Neural crest cell (in vitro differentiated cells): ENCODE results near the gene GCH1. TPM values are rescaled to one million over a fixed set of nuclear protein-coding genes. Genes with fewer than 3 reads are reported as not detected.
A peak's percentile ranks its signal among the peaks of the same experiment; 100 is the strongest.

ENCODE experiments used
- DNase-seq: peaks from one replicate; pipeline ENCODE4 v3.0.0; 2021; ENCODE audit warnings: low read depth, mixed read lengths, low spot score
- H3K27ac Mint-ChIP-seq: one replicate; pipeline ENCODE4 v1.8.0; 2021; ENCODE audit warnings: mild to moderate bottlenecking, mixed read lengths; ENCODE audit not compliant: unreplicated experiment
- H3K27me3 Mint-ChIP-seq: 2 replicates; pipeline ENCODE4 v1.8.0; 2021; ENCODE audit warnings: low read depth, mild to moderate bottlenecking, mixed read lengths
- H3K36me3 Mint-ChIP-seq: 2 replicates; pipeline ENCODE4 v1.8.0; 2021; ENCODE audit warnings: low read depth, mild to moderate bottlenecking, mixed read lengths
- H3K4me1 Mint-ChIP-seq: 2 replicates; pipeline ENCODE4 v1.8.0; 2021; ENCODE audit warnings: mixed read lengths
- H3K4me3 Mint-ChIP-seq: one replicate; pipeline ENCODE4 v1.8.0; 2021; ENCODE audit warnings: mild to moderate bottlenecking, mixed read lengths
- H3K9me3 Mint-ChIP-seq: 2 replicates; pipeline ENCODE4 v1.8.0; 2021; ENCODE audit warnings: mixed read lengths
- total RNA-seq: library from RNA; stranded (reverse); gene quantifications from 2 replicates; pipeline ENCODE4 v1.2.1, GENCODE V29; 2021
- TF ChIP-seq, protein P1 (sequence below): fragments of 200-600 bp; sonication (generic); conservative IDR thresholded peaks from 2 replicates; pipeline ENCODE4 v1.5.0; 2021; ENCODE audit warnings: antibody characterized with exemption, mild to moderate bottlenecking

GCH1 gene
- total RNA-seq, 1 donor from 2014 or later: 4.3 TPM

DNA sequence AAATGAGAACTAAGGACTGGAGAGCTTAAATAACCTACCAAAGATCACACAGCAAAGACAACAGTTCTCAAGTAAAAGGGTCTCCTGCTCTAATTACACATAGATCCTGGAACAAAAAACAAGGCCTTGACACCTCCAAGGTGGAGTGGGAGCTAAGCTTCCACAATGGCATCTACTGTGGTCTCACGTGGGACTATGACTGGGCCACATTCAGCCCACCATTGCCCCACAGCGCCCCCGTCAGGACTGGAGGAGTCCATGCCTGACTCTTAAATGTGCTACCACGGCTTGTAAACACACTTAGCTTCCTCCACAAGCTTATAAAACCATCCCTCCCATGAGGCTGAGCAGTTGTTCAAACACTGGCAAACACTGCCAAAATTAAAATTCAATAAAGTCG, 88.5 kb downstream of the GCH1 start:
- no peak overlapping the region for H3K27ac Mint-ChIP-seq
- TF ChIP-seq, protein P1, sequence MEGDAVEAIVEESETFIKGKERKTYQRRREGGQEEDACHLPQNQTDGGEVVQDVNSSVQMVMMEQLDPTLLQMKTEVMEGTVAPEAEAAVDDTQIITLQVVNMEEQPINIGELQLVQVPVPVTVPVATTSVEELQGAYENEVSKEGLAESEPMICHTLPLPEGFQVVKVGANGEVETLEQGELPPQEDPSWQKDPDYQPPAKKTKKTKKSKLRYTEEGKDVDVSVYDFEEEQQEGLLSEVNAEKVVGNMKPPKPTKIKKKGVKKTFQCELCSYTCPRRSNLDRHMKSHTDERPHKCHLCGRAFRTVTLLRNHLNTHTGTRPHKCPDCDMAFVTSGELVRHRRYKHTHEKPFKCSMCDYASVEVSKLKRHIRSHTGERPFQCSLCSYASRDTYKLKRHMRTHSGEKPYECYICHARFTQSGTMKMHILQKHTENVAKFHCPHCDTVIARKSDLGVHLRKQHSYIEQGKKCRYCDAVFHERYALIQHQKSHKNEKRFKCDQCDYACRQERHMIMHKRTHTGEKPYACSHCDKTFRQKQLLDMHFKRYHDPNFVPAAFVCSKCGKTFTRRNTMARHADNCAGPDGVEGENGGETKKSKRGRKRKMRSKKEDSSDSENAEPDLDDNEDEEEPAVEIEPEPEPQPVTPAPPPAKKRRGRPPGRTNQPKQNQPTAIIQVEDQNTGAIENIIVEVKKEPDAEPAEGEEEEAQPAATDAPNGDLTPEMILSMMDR: peak; percentile 20
- DNase-seq: no peak
- peaks cover 4% of the 10 kb centered on the region for H3K4me1 Mint-ChIP-seq
- H3K9me3 Mint-ChIP-seq: no peaks in the 10 kb centered on the region
- H3K27me3 Mint-ChIP-seq: peaks cover 12% of the 10 kb centered on the region
- H3K4me3 Mint-ChIP-seq: no peak overlapping the region
- H3K36me3 Mint-ChIP-seq: no peaks in the 10 kb centered on the region

DNA sequence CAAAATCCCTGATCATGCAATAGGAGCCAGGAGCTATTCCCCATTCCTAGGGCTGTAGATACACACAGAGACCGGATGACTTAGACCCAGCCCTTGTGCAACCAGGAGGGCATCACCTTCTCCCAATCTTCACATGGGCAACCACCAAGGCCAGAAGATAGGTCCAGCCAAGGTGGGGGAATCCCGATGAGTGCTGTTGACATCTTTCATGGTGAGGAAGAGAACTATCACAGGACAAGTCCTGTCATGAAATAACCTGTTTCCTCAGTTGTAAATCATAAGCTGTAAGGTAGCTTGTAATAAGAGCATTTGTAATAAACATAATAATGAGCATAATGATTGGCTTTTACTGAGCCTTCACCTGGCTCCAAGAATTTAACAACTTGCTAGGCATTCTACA, 89.5 kb downstream of the GCH1 start:
- TF ChIP-seq, protein P1: no peak
- H3K27me3 Mint-ChIP-seq: peaks cover 12% of the 10 kb centered on the region
- no peaks in the 10 kb centered on the region for H3K9me3 Mint-ChIP-seq
- H3K4me3 Mint-ChIP-seq: no peak overlapping the region
- H3K27ac Mint-ChIP-seq: no peak overlapping the region
- DNase-seq: no peak
- no peaks in the 10 kb centered on the region for H3K4me1 Mint-ChIP-seq
- no peaks in the 10 kb centered on the region for H3K36me3 Mint-ChIP-seq

DNA sequence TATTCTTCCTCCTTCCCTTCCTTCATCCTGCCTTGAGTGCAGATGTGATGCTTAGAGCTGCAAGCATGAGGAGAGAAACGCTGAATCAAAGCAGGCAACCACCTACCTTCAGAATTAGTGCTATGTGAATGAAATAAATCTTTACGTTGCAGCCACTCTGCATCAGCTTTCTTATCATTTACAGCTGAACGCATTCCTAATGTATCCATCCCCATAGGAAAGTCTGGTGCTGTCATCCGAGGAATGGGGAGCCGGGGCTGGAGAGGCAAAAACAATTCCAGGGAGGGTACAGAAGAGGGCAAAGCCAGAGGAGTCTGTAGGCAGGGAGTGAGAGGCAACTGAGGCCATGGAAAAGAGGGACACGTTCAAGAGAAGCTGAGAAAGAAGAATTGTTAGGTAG, 90.0 kb downstream of the GCH1 start:
- Mint-ChIP-seq H3K27me3 (peaks cover 12% of the 10 kb centered on the region), H3K4me1 (no peaks in the 10 kb centered on the region), H3K27ac (no peak overlapping the region), H3K9me3 (no peaks in the 10 kb centered on the region), H3K36me3 (no peaks in the 10 kb centered on the region), H3K4me3 (no peak overlapping the region)
- DNase-seq: no peak
- TF ChIP-seq, protein P1: no peak

DNA sequence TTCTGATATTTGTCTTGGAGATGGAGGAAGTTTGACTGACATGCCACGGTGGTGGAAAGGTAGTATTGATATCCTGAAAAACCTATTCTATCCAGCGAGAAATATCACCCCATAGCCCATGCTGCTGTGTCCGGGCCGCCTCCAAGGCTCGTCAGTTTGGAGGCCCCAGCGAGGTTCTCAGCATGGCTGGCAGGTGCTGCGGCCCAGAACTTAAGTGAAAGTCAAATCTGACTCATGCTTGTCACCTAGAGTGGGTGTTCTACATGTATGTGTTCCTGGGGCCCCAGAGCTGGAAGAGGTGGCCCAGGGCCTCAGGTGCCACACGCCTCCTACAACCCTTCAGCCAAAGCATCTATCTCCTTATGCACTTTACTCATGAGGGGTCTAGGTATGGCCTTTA, 92.9 kb downstream of the GCH1 start:
- TF ChIP-seq, protein P1: no peak
- H3K27me3 Mint-ChIP-seq: peaks cover 12% of the 10 kb centered on the region
- DNase-seq: no peak
- H3K4me1 Mint-ChIP-seq: peaks cover 6% of the 10 kb centered on the region
- H3K4me3 Mint-ChIP-seq: no peak overlapping the region
- no peaks in the 10 kb centered on the region for H3K9me3 Mint-ChIP-seq
- H3K27ac Mint-ChIP-seq: no peak overlapping the region
- no peaks in the 10 kb centered on the region for H3K36me3 Mint-ChIP-seq

DNA sequence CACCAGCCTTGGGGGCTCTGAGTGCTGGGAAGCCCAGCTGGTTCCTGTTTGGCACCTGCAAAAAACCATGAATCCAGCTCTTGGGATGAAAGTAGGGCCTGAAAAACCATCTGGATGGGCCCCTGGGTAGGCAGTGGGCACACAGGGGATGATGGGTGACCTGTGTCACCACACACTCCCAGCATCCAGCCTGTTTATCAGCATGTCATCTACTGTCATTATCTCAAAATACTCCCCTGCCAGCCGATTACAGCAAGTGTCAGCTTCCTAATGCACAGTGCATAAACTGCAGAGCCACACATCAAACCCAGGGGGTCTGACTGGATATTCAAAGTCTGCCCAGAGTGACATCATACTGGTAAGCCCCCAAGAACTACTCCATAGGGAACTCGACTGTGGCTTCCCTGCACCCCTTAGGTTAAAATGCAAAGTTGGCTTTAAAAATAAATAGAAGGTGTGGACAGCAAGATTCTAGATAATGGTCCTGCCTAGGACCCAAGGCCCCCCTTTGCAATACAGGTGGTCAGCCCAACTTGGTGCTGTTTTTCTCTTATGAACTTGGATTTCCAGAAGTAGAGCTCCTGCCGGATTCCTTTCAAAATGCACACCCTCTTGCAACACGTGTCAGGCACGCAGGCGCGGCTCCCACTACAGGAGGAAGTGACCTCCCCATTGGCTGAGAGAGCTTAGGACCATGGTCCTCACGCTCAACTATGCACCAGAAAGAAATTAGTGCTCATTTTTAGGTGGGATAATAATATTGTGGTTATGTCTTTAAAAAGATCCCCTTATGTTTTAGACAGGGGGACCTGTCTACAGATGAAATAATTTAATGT, 94.1 kb downstream of the GCH1 start:
- Mint-ChIP-seq H3K9me3 (no peaks in the 10 kb centered on the region), H3K27ac (no peak overlapping the region), H3K27me3 (peaks cover 15% of the 10 kb centered on the region), H3K4me1 (peaks cover 6% of the 10 kb centered on the region), H3K36me3 (no peaks in the 10 kb centered on the region), H3K4me3 (no peak overlapping the region)
- DNase-seq: no peak
- TF ChIP-seq, protein P1: no peak
